Ureter (tissue), 1 donor: ENCODE data around the gene P2RX1. TPM values are rescaled to one million over a fixed set of nuclear protein-coding genes. Genes with fewer than 3 reads are reported as not detected.

Experiments
- DNase-seq: peaks from one replicate; pipeline ENCODE4 v3.0.0-alpha.2; 2020; ENCODE audit warnings: low spot score
- total RNA-seq: library from RNA; stranded (reverse); gene quantifications from one replicate; pipeline ENCODE4 v1.2.4, GENCODE V29; 2023
- donor health status: DM: yes; HTN: yes; CAD: no.

P2RX1 gene
- total RNA-seq, 1 donor from 2014 or later = 44.3 TPM

DNA sequence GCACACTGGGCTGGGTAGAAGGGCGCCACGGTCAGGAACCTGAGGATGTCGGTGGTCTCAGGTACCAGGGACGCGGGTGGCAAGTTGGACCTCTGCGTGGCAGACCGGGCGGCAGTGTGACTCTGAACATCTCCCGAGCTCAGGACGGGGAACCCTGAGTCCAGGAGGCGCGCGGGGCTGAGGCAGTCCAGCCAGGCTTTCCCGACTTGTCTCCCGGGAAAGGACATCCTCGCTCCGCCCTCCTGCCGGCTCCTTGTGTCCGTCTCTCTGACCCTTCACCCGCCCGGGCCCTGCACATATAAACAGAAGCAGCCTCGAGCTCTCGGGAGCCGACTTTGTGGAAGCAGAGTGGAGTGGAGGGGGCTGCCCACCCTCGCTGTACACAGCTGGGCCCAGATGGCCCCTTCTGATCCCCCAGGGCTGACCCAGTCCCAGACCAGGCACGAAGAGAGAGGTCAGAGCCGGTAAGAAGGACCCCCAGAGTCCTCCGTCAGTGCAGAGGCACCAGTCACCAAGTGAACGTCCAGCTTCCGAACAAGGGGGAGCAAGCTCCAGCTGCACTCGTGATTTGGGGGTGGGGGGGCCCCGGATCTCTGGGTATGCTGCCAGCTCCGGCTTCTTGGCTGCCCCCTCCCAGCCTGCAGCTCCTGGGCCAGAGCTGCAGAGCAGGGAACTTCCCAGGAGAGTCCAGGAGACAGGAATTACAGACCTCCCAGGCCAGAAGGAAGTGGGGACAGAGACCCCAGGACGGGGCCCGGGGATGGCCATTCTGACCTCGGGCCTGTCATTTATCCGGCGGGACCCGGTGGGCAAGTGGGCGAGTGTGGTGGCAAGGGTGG lies 8.5 kb upstream of the P2RX1 start:
- DNase-seq = no peak

DNA sequence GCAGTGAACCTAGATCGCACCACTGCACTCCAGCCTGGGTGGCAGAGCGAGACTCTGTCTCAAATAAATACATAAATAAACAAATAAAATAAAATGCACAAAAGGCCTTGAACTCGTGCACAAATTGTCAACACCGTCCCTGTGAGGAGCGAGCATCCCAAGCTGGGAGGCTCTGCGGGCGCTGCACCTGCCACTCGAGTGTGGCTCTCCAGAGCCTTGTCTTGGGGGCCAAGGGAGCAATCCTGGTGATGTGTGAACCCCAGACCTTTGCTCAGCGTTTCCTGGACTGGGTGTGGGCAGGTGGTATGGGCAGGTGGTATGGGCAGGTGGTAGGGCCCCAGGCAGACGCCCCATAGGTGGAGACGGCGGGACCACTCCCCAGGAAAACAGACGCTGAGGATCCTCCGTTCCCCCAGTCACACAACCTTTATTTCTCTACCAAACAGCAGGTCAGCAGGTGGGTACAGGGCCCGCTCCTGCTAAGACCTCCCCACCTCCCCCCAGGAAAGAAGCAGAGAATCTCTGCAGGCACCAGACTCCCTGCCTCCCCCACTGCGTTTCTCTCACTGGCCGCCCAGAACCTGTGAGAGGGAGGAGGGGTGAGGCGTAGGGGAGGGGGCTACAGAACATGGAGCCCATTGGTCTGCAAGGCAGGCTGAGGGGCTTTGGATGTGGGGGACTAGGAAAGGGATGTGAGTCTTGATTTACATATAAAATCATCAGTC lies 7.4 kb upstream of the P2RX1 start:
- no peak for DNase-seq

DNA sequence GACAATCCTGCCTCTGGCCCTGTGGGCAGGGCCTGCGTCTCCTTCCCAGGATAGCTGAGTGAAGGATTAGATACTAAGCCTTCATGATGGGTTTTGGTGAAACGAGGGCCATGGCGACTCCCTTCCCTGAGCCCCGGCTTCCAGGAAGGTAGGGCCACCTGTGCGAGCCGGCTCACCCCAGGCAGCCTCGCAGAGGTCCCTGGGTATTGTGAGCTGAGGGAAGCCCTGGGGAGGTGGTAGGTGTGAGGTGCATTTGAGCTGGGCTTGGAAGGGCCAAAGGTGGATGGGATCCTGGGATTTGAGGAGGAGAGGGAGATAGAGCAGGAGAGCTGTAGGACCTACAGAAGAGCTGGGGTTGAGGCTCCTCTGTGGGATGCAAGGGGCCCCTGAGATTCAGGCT lies 6.5 kb upstream of the P2RX1 start:
- no peak for DNase-seq

DNA sequence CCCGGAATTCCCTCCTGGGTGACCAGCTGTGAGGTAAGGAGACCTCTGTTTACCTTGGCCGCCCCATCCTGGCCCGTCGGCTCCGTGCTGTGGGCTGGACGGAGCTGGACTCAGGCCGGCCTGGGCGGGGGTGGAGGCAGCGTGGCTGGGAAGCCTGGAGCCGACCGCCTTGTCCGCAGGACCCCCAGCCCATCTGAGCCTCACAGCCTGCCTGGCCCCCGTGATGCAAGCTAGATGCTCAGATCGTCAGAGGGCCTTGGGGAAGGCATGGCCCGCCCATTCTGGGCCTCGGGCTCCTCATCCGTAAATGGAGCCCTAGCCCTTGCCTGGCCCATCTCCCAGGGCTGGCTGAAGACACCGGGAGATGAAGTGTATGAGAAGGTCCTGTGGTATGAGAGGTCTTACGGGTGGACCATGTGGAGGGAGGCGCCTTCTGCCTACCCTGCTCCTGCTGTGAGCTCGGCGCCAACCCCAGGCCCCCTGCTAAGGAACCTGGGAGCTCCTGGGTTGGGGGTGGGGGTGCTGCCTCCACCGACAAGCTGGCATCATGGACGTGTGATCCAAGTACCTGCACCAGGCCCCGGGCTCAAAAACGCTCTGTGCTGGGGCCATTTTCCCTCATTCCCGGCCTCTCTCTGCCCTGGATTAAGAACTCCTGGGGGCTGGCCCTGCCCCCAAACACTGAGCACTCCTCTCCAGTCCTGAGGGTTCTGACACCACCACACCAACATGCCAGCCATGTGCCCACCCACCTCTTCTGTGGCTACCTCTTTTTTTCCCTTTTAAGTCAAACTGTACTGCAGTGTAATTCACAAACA lies 5.4 kb upstream of the P2RX1 start:
- DNase-seq = no peak

DNA sequence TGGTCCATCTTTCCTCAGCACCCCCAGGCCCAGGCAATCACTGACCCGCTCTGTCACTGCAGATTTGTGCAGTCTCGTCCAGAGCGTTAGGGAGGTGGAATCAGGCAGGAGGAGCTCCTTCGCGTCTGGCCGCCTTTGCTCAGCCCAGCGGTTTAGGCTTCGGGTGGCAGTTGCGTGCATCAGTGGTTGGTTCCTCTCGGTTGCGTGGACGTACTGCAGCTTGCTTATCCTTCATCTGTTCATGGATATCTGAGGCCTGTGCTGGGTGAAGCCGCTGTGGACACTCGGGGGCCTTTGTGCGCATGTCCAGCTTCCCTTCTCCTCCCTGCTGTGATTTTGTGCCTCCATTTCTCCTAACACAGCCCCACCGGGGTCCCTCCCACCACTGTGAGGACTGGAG lies 4.7 kb upstream of the P2RX1 start:
- DNase-seq = no peak

DNA sequence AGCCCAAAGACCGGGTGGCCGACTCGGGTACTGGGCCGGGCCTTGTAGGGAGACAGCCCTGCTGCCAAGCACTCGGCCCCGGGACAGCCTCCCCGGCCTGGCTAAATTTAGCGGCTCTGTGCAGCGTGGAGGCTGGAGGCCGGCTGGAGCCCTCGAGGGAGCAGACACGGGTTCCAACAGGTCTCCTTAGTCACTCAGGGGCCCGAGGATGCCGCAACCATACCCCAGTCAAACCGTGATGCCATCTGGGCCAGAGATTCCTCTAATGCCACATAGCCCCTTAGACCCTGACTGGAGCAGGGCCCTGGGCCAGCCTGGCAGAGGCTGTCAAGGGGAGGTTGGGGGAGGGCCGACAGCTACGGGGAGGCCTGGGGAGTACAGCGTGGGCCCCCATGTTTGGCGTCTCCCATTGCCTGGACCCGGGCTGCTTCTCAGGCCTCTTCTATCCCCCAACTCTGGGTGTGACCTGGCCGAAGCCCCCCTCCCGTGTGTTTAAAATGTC lies 2.9 kb upstream of the P2RX1 start:
- DNase-seq = peak; percentile 76

DNA sequence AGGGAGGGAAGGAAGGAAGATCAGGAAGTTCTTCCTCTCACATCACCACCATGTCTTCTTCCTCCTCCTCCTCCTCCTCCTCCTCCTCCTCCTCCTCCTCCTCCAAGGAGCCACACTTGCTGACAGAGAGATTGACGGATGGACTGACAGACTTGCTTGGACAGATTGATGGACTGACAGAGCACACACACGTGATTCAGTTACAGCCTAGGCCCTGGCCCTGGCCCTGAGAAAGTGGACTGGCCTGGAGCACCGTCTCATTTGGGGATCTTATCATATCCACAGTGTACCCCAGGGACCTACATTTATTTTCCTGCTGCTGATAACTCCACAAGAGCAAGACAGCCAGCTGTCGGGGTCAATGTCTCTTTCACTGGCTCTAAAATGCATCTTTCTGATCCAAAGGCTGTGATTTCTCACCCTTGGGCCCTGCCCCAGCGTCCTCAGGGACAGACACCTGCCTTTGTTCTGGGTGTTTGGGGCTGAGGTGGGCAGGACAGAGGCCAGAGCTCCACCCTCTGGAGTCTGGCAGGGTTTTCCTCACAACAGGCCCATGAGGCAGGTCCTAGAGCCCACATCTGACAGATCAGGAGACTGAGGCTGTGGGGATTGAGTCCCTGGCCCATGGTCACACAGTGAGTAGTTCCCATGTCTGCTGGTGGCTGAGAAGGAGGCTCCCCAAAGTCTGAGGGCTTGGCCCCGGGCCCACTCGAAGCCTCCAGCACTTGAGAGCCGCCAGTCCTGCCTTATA lies 2.3 kb upstream of the P2RX1 start:
- no peak for DNase-seq

DNA sequence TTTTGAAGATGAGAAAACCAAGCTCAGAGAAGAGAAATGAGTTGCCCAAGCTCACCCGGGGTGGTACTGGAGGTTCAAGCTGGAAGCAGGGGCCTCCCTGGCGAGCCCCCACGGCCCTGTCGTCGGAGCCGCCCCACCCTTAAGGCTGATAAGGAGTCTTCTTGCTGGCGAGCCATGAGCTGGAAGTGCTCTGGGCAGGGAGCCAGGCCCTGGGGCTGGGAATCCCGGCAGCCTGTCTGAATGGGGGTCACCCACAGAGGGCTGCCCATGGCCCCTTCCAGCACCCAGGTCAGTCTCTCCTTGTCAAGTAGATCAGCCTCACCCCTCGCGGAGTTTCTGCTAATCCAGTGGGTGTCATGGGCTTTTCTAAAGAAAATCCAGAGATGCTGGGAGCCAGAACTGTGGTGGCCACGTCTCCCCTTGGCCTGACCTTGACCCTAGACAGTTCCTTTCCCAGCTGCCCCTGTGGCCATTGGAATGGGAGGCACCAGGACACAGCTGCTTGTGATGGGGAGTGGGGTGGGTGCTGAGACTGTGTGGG lies 1.2 kb upstream of the P2RX1 start:
- DNase-seq = no peak

DNA sequence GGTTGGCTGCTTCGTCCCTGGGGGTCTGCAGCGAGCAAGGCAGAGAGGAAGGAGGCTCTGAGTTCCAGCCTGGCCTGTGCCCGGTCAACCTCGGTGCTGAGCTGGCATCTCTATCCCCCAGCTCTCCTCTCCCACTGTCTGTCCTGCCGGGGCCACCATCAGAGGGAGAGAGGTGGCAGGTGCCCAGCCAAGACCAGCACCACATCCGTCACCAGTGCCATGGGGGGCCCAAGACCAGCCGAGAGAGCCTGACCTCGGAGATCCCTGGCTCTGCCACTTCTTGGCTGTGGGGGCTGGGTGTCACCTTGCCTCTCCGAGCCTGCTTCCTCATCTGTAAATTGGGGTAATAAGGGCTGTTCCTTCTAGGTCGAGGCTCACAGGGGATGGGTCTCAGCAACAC lies 560 bp upstream of the P2RX1 start:
- DNase-seq = no peak

DNA sequence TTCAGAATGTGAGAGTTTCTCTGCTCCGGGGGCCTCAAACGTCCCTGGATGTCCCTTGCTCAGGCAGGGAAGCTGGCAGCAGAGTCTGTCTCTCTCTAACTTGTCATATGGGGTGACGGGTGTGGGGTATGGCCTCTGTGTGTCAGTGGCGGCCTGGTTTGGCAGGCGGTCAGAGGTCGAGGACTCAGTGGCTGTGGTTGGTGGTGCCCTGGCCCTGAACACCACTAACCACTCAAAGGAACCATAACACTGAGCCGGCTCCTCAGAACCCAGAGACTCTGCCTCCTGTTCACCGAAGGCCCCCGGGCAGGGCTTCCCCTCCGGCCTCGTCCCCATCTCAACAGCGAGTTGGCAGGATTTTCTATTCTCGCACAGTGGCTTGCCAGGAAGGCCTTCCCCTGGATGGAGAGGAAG lies 677 bp downstream of the P2RX1 start:
- no peak for DNase-seq

DNA sequence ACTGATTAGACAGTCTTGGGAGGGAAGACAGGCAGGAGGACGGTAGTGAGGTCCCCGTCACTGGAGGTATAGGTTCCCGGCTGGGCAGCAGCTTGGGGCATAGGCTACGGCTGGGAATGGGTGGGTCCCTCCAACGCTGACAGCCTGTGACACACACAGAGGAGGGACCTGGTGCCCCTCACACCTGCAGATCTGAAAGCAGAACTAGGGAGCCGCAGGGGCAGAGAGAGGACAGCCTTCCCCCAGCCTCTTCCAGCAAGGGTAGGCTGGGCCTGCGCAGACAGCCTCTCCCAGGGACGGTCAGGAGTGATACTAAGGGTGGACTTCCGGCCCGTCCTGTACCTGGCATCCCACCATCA lies 2.0 kb downstream of the P2RX1 start:
- no peak for DNase-seq

DNA sequence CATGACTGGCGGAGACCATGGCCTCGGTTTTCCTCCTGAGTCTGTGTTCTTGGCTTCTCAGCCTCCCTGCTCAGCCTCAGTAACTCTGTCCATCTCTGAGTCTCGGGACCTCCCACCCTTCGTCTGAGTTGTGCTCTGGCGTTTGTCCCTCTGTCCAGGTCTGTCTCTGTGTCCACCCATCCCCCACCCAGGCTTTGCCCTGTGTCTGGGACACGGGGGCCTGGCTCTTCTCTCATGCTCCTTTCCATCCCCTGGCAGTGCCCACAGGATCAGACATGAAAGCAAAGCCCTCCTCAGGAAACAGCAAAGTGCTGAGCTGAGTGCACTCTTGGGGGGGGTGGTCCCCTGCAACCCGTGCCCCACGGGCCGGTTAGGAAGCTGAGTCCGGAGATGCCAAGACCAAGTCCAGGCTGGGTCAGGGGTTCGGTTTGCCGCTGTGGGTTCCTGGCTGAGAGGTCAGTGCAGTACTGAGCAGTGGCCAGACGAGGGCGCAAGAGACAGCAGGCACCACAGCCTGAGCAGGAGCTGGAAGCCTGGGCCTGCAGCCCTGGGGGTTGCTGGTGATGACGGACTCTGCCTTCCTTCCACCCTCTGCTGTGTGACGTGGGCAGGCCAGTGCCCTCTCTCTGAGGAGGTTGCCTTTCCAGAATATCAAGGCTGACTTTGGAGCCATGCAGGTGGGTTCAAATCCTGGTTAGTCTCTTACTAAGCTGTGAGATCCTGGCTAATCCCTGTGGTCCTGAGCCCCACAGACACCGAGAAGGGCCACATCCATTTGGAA lies 2.5 kb downstream of the P2RX1 start:
- peak; percentile 83 for DNase-seq

DNA sequence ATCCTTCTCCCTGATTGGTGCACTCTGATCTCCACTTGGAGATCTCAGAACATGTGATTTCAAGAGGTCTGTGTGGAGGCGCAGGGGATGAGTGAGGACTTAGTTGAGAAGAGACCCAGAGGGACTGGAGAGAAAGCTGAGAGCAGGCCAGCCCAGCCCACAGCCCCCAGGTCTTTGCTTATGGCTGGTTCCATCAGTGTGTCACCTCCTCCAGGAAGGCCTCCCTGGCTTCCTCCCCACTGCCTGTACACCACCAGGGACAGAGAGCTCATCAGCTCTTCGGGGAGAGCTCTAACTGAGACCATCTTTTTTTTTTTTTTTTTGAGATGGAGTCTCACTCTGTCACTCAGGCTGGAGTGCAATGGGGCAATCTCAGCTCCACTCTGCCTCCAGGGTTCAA lies 3.4 kb downstream of the P2RX1 start:
- no peak for DNase-seq

DNA sequence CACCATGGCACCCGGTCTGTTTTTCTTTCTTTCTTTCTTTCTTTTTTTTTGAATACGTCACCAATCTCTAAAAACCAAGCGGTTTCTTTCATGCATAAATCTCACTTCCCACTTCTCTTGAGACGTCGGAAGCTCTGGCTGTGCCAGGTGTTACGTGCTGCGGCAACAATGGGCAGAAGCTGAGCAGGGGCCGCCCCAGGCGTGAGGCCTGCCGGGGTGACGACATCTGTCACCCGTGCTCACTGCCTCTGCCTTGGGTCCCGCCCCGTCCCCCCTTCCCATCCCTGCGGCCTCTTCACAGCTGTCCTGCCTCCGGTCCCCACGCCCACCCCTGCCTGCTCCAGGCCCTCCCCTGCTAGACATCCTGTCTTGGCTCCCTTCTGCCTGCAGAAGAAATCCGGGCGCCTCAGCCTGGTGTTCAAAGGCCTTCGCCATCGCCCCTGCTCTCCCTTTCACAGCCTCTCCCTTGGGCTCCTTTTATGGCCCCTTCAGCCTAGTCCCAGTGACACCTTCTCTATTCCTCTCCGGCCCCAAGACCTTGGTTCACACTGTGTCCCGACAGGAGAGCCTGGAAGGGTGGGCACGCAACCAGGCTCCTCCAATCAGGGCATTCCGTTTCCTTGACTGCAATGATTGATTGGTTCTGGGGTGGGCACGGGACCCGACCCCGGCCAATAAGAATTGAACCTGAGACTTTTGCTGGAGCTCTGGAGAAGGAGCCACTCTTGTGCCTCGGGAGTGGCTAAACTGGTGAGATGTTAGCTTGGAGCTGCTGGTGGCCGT lies 4.8 kb downstream of the P2RX1 start:
- no peak for DNase-seq

DNA sequence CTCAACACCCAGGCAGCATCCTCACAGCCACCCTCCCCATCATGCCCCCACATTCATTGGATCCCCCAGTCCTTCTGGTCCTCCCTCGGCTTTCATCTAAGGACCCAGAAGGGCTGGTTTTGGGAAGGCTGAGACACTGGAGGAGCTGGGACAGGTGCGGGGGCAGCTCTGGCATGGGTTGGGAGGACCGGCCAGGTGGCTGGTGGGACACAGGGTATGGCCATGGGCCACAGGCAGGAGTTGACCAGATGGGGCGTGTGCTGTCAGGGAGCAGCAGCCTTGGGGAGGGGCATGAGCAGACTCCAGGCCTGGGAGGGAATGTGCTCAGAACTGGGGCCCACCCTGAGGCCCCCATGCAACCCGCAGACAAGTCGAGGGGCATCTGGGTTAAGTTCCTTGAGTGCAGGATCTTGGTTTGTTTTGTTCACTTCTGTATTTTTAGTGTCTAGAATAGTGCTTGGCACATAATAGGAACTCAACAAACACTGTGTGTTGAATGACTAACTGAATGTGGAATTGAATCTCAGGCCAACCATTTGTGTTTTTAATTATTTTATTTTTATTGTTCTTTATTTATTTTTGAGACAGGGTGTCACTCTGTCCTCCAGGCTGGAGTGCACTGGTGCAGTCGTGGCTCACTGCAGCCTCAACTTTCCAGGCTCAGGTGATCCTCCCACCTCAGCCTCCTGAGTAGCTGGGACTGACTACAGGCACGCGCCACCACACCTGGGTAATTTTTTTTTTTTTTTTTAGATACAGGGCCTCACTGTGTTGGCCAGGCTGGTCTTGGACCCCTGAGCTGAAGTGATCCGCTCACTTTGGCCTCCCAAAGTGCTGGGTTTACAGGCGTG lies 5.6 kb downstream of the P2RX1 start:
- no peak for DNase-seq

DNA sequence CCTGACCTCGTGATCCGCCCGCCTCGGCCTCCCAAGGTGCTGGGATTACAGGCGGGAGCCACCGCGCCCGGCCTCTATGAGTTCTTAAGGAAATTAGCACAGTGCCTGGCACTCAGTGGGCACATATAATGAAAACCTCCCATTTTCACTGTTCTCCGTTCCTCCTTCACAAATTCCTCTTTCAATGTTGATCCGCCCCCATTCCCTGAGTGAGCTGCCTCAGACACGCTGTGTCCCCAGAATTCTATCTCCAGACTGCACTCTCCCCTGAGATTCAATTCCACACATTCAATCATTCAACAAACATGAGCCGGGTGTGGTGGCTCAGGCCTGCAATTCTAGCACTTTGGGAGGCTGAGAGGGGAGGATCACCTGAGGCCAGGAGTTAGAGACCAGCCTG lies 7.0 kb downstream of the P2RX1 start:
- DNase-seq = no peak

DNA sequence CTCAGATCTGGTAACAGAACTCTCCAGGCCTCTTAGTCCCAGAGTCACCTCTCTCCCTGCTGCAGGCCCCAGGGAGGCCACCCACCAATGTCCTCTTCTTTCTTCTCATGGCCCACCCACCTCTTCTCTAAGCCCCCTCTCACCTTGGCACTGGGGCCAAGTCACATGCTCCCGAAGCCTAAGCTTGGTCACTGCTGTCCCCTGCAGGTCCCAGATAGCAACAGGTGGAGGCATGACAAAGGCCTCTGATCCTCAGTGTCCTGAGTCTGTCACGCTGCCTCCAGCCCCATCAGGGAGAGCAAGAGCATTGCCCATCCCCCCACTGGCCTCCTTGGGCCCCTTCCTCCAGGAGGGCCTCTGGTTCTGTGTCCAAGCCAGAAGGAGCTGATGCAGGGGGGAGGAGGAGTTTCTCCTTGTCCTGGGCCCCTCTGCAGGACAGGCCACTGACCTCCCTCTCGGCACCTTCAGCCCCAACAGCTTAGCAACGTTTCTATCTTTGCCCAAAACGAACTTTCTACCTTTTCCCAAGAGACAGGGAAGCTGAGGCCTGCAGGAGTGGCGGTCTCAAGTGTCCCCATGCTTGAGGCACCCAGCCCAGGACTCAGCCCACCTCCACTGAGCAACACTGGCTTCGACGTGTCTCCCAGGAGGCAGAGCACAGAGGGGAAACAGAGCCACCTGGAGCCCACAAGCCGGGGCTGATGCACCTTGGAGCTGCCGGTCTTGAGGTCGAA lies 8.6 kb downstream of the P2RX1 start:
- no peak for DNase-seq

DNA sequence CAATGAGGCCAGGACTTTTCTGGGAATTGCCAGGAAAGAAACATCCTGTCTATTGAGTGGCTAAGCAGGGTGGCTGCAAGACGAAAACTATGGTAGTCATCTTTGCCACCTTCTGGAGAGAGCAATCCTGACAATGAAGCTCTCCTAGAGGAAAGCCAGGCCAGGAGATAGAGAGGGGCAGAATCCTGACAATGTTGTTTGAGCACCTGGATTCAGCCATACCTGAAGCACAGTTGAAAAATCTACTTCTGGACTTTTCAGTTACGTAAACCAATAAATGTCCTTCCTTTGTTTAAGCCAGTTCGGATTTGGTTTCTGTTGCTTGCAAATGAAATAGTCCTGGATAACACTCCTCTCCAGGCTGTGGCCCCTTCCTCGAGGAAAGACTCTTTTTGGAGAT lies 9.4 kb downstream of the P2RX1 start:
- DNase-seq = no peak
